Mucosa of descending colon (tissue), 3 donors: Measurements from ENCODE around the gene HYAL1. TPM values are rescaled to one million over a fixed set of nuclear protein-coding genes. Genes with fewer than 3 reads are reported as not detected.
A peak's percentile ranks its signal among the peaks of the same experiment; 100 is the strongest.

Experiments
- ATAC-seq: fragments of 200-7000 bp; cut with Tn5 transposase; one replicate; pipeline ENCODE4 v1.9.1; 2020; ENCODE audit warnings: mild to moderate bottlenecking, moderate library complexity
- DNase-seq, 3 donors: peaks; one replicate each; pipeline ENCODE4 v3.0.0-alpha.2; 2020
- H3K36me3 ChIP-seq: fragments of 200-600 bp; one replicate; pipeline ENCODE4 v1.8.0; 2021; ENCODE audit warnings: low read depth, mild to moderate bottlenecking
- H3K4me1 ChIP-seq: fragments of 200-600 bp; one replicate; pipeline ENCODE4 v1.8.0; 2021; ENCODE audit warnings: low read depth, mild to moderate bottlenecking
- H3K4me3 ChIP-seq: fragments of 200-600 bp; one replicate; pipeline ENCODE4 v1.8.0; 2021; ENCODE audit warnings: mild to moderate bottlenecking
- H3K9me3 ChIP-seq: fragments of 200-600 bp; one replicate; pipeline ENCODE4 v1.8.0; 2021; ENCODE audit warnings: mild to moderate bottlenecking
- CTCF ChIP-seq: fragments of 200-600 bp; IDR thresholded peaks from one replicate; pipeline ENCODE4 v1.8.0; 2022; ENCODE audit warnings: antibody characterized with exemption, mild to moderate bottlenecking
- intact Hi-C, 2 donors: fragments of 100-400 bp; cut with DNase I in 1 of 2; cut with micrococcal nuclease in 1 of 2; formaldehyde crosslinking; loops; one replicate each; pipeline versions ENCODE4 v1.11.0 to v1.11.1; 2022; cut with DNase I, micrococcal nuclease
- total RNA-seq, 3 donors: library from RNA; stranded (reverse); fragmentation: NEBNext Ultra II Directional in 2 of 3; extraction: Animal tissue kit (Norgen Biotek cat#: 25700) in 2 of 3; gene quantifications; one replicate each; pipeline versions ENCODE4 v1.2.1 to v1.2.4, GENCODE V29; 2021 to 2023
- donor health status: DM: no; HTN: no; CAD: no; lungs with moderate emphysema.
- donor health status: DM: no; HTN: no; CAD: no.
- donor health status: DM: no; HTN: yes; CAD: no.

HYAL1 gene
- total RNA-seq, 3 donors from 2014 or later = 5.3 to 10.0 (median 7.0) TPM

GRCh38 chr3:50266017-50266416 is 37.4 kb downstream of the HYAL1 start:
- TF ChIP-seq CTCF = no peak
- no peak overlapping the region for H3K4me3 ChIP-seq
- H3K9me3 ChIP-seq = no peaks in the 10 kb centered on the region
- ATAC-seq (no peak), DNase-seq (no peak)
- peaks cover 39% of the 10 kb centered on the region for H3K4me1 ChIP-seq
- H3K36me3 ChIP-seq = no peaks in the 10 kb centered on the region
- intact Hi-C loops = no loop called here

- H3K9me3 ChIP-seq = no peaks in the 10 kb centered on the region
- ATAC-seq (no peak), DNase-seq (no peak)
- no peaks in the 10 kb centered on the region for H3K36me3 ChIP-seq
- intact Hi-C loops = no loop called here
- H3K4me1 ChIP-seq = peaks cover 41% of the 10 kb centered on the region
- no peak for TF ChIP-seq CTCF
- no peak overlapping the region for H3K4me3 ChIP-seq
Measured at GRCh38 chr3:50265571-50265970, 37.8 kb downstream of the HYAL1 start.

GRCh38 chr3:50264964-50265485 is 38.3 kb downstream of the HYAL1 start:
- ATAC-seq (peak; percentile 5), DNase-seq (peak in 1 of 3 donors; percentile 58)
- Histone ChIP-seq H3K4me1 (peaks cover 40% of the 10 kb centered on the region), H3K9me3 (no peaks in the 10 kb centered on the region), H3K4me3 (no peak overlapping the region), H3K36me3 (no peaks in the 10 kb centered on the region)
- intact Hi-C loops = no loop called here
- TF ChIP-seq CTCF = no peak

- Histone ChIP-seq H3K4me3 (no peak overlapping the region), H3K9me3 (no peaks in the 10 kb centered on the region), H3K36me3 (no peaks in the 10 kb centered on the region), H3K4me1 (peaks cover 42% of the 10 kb centered on the region)
- intact Hi-C loops = no loop called here
- ATAC-seq = no peak
- DNase-seq = peak in 2 of 3 donors; percentile 69 to 77
- TF ChIP-seq CTCF = no peak
Measured at GRCh38 chr3:50264383-50264963, 38.9 kb downstream of the HYAL1 start.

- H3K4me1 ChIP-seq = peaks cover 37% of the 10 kb centered on the region
- DNase-seq (no peak), ATAC-seq (no peak)
- intact Hi-C loops = no loop called here
- no peaks in the 10 kb centered on the region for H3K9me3 ChIP-seq
- no peak for TF ChIP-seq CTCF
- no peak overlapping the region for H3K4me3 ChIP-seq
- H3K36me3 ChIP-seq = no peaks in the 10 kb centered on the region
Measured at GRCh38 chr3:50263478-50264382, 39.6 kb downstream of the HYAL1 start.
